Measurements from ENCODE around the gene GJB6.

- TF ChIP-seq CTCF (conservative IDR thresholded peaks at IDR 0.05; ENCODE audit: low read depth, low read length) (peak; percentile 84), EZH2phosphoT487 (IDR thresholded peaks at IDR 0.05; ENCODE audit: borderline replicate concordance, low read length) (no peak)
Observed at GRCh38 chr13:20197361-20197834, 34.7 kb downstream of the GJB6 start.
